HG02852 (cell line): ENCODE measurements around the gene CD4.

Experiments used
- ATAC-seq: cut with Tn5 transposase; IDR thresholded peaks from one replicate; pipeline ENCODE4 v1.9.1; 2021; ENCODE audit warnings: mild to moderate bottlenecking, moderate library complexity; ENCODE audit not compliant: unreplicated experiment

The CD4 gene

GRCh38 chr12:6777386-6777785 lies 11.9 kb upstream of the CD4 start:
- ATAC-seq: no peak

- no peak for ATAC-seq
Observed at GRCh38 chr12:6778217-6778573, 11.1 kb upstream of the CD4 start.

- peak; percentile 68 for ATAC-seq
Observed at GRCh38 chr12:6778574-6779550, 10.5 kb upstream of the CD4 start.

- no peak for ATAC-seq
Observed at GRCh38 chr12:6779708-6780432, 9.5 kb upstream of the CD4 start.

- no peak for ATAC-seq
Observed at GRCh38 chr12:6780573-6780972, 8.8 kb upstream of the CD4 start.

GRCh38 chr12:6782119-6782518 lies 7.2 kb upstream of the CD4 start:
- no peak for ATAC-seq

- ATAC-seq: no peak
Observed at GRCh38 chr12:6782850-6783566, 6.3 kb upstream of the CD4 start.

GRCh38 chr12:6783828-6784227 lies 5.5 kb upstream of the CD4 start:
- ATAC-seq: no peak

GRCh38 chr12:6784296-6784695 lies 5.0 kb upstream of the CD4 start:
- no peak for ATAC-seq

- no peak for ATAC-seq
Observed at GRCh38 chr12:6784761-6785160, 4.6 kb upstream of the CD4 start.

GRCh38 chr12:6786416-6787094 lies 2.8 kb upstream of the CD4 start:
- no peak for ATAC-seq

- ATAC-seq: no peak
Observed at GRCh38 chr12:6787309-6787708, 2.0 kb upstream of the CD4 start.

GRCh38 chr12:6790496-6791150 lies 1.3 kb downstream of the CD4 start:
- ATAC-seq: no peak

GRCh38 chr12:6791931-6792520 lies 2.7 kb downstream of the CD4 start:
- ATAC-seq: no peak

- no peak for ATAC-seq
Observed at GRCh38 chr12:6792522-6793201, 3.3 kb downstream of the CD4 start.

GRCh38 chr12:6795088-6795487 lies 5.8 kb downstream of the CD4 start:
- no peak for ATAC-seq

GRCh38 chr12:6796576-6796975 lies 7.2 kb downstream of the CD4 start:
- no peak for ATAC-seq

- ATAC-seq: no peak
Observed at GRCh38 chr12:6799147-6799546, 9.8 kb downstream of the CD4 start.

GRCh38 chr12:6807170-6807569 lies 17.8 kb downstream of the CD4 start:
- ATAC-seq: no peak
